ENCODE results near the gene KRTAP3-2. TPM values are rescaled to one million over a fixed set of nuclear protein-coding genes. Genes with fewer than 3 reads are reported as not detected.

Gene KRTAP3-2
- total RNA-seq, 1 experiment from 2014 or later, result not detected

GRCh38 chr17:40992666-40993065, 7.0 kb downstream of the KRTAP3-2 start:
- Histone ChIP-seq H3F3A (ENCODE audit: insufficient read depth, low read depth) (no peaks in the 10 kb centered on the region), H3K4me3 (no peak overlapping the region), H3K27ac (no peak overlapping the region), H3K9me2 (ENCODE audit: insufficient read depth) (0 out of 2 replicates have a peak, but pooled peaks cover 3% of the 10 kb centered on the region), H3K79me2 (ENCODE audit: low read depth) (no peaks in the 10 kb centered on the region), H3K4me2 (no peak overlapping the region), H3K9me3 (ENCODE audit: insufficient read depth, low read depth) (no peaks in the 10 kb centered on the region; the same call in 1 of the 2 replicates), H3K36me3 (ENCODE audit: low read depth) (no peaks in the 10 kb centered on the region), H3K27me3 (ENCODE audit: insufficient read depth, low read depth) (no peaks in the 10 kb centered on the region), H3K4me1 (replicated peaks; ENCODE audit: insufficient read depth) (no peaks in the 10 kb centered on the region), H2AFZ (no peak overlapping the region), H4K20me1 (ENCODE audit: insufficient read depth) (no peaks in the 10 kb centered on the region)
- ChIA-PET POLR2A (ENCODE audit: unreplicated experiment) (no interaction called here), CTCF (no interaction called here)
- no TSS peak for BruUV-seq (replicated peaks)
- TF ChIP-seq CTCF (conservative IDR thresholded peaks at IDR 0.05) (no peak), EZH2 (IDR thresholded peaks at IDR 0.05; ENCODE audit: low read depth) (no peak)
- intact Hi-C loops (cut with micrococcal nuclease; ENCODE audit: unreplicated experiment), result no loop called here
- DNase-seq, result no peak

- H2AFZ ChIP-seq, result no peak overlapping the region
- no peaks in the 10 kb centered on the region for H3K27me3 ChIP-seq (ENCODE audit: insufficient read depth, low read depth)
Measured at GRCh38 chr17:40986920-40987319, 12.8 kb downstream of the KRTAP3-2 start.

GRCh38 chr17:40984226-40984625, 15.5 kb downstream of the KRTAP3-2 start, which contains the start of gene KRT40:
Gene KRT40 (minus strand): TSS chr17:40984326. CDS start chr17:40984273, 53 bp downstream.
- no peak for DNase-seq
- ChIA-PET POLR2A (ENCODE audit: unreplicated experiment) (interaction anchor here (0.6 kb wide), 1 partner anchor 148 kb away, joined by 3 read pairs; no protein-coding TSS in a partner anchor), CTCF (no interaction called here)
- Histone ChIP-seq H3K9me2 (ENCODE audit: insufficient read depth) (no peaks in the 10 kb centered on the region), H3K27me3 (ENCODE audit: insufficient read depth, low read depth) (no peaks in the 10 kb centered on the region), H3K36me3 (ENCODE audit: low read depth) (no peaks in the 10 kb centered on the region), H4K20me1 (ENCODE audit: insufficient read depth) (no peaks in the 10 kb centered on the region), H3K4me1 (replicated peaks; ENCODE audit: insufficient read depth) (no peaks in the 10 kb centered on the region), H3K4me3 (no peak within 1 kb of the TSS), H3K27ac (no peak within 1 kb of the TSS), H3K79me2 (ENCODE audit: low read depth) (no peaks in the 10 kb centered on the region), H3K9me3 (ENCODE audit: insufficient read depth, low read depth) (no peaks in the 10 kb centered on the region), H3F3A (ENCODE audit: insufficient read depth, low read depth) (no peaks in the 10 kb centered on the region), H3K4me2 (no peak within 1 kb of the TSS), H2AFZ (no peak within 1 kb of the TSS; the same call in 1 of the 2 replicates)
- no TSS peak for BruUV-seq (replicated peaks)
- no peak for TF ChIP-seq CTCF (conservative IDR thresholded peaks at IDR 0.05)
- TF ChIP-seq EZH2 (IDR thresholded peaks at IDR 0.05; ENCODE audit: low read depth), result no peak
- intact Hi-C loops (cut with micrococcal nuclease; ENCODE audit: unreplicated experiment), result no loop called here

More at GRCh38 chr17:40986920-40987319, 12.8 kb downstream of the KRTAP3-2 start:
- no peak overlapping the region for H3K27ac ChIP-seq
- H3F3A ChIP-seq (ENCODE audit: insufficient read depth, low read depth), result no peaks in the 10 kb centered on the region
- no peak overlapping the region for H3K4me2 ChIP-seq
- CTCF ChIA-PET, result interaction anchor here (0.6 kb wide), 1 partner anchor 371 kb away, joined by 4 read pairs; no protein-coding TSS in a partner anchor
- no peaks in the 10 kb centered on the region for H3K79me2 ChIP-seq (ENCODE audit: low read depth)
- H3K36me3 ChIP-seq (ENCODE audit: low read depth), result no peaks in the 10 kb centered on the region
- no peaks in the 10 kb centered on the region for H4K20me1 ChIP-seq (ENCODE audit: insufficient read depth)
- H3K9me2 ChIP-seq (ENCODE audit: insufficient read depth), result 0 out of 2 replicates have a peak, but pooled peaks cover 3% of the 10 kb centered on the region
- TF ChIP-seq EZH2 (IDR thresholded peaks at IDR 0.05; ENCODE audit: low read depth) (no peak), CTCF (conservative IDR thresholded peaks at IDR 0.05) (no peak)
- intact Hi-C loops (cut with micrococcal nuclease; ENCODE audit: unreplicated experiment), result no loop called here
- POLR2A ChIA-PET (ENCODE audit: unreplicated experiment), result no interaction called here
- H3K9me3 ChIP-seq (ENCODE audit: insufficient read depth, low read depth), result no peaks in the 10 kb centered on the region; the same call in 1 of the 2 replicates
- no TSS peak for BruUV-seq (replicated peaks)
- DNase-seq, result no peak
- H3K4me1 ChIP-seq (replicated peaks; ENCODE audit: insufficient read depth), result no peaks in the 10 kb centered on the region
- H3K4me3 ChIP-seq, result no peak overlapping the region
